K562 (cell line): ENCODE results near the gene CDCP1. TPM values are rescaled to one million over a fixed set of nuclear protein-coding genes. Genes with fewer than 3 reads are reported as not detected.

Source experiments
- CGGBP1 ChIP-seq: fragments of 250-450 bp; sonication (Bioruptor Pico); IDR thresholded peaks from 2 replicates; pipeline ENCODE4 v1.9.0; 2021; ENCODE audit warnings: mild to moderate bottlenecking
- CHD1 ChIP-seq: fragments of 200-600 bp; sonication (generic); IDR thresholded peaks from one replicate; pipeline ENCODE4 v1.6.1; 2012; ENCODE audit warnings: mild to moderate bottlenecking, moderate library complexity, low read length, inconsistent platforms
- CHD2 ChIP-seq: IDR thresholded peaks from 2 replicates; pipeline ENCODE4 v1.6.1; 2011; ENCODE audit warnings: low read depth, low read length
- E2F4 ChIP-seq: sonication (generic); formaldehyde crosslinking; IDR thresholded peaks from 2 replicates; pipeline ENCODE4 v1.8.0; 2022; ENCODE audit warnings: mild to moderate bottlenecking, low read depth, missing genetic modification reagents
- E2F6 ChIP-seq, 2 experiments: IDR thresholded peaks; 2 replicates each; pipeline ENCODE4 v1.6.1; 2011; ENCODE audit warnings: borderline replicate concordance in 1 of 2, control low read depth in 1 of 2, low read depth in 1 of 2, low read length in 1 of 2, mild to moderate bottlenecking in 1 of 2, mixed read lengths in 1 of 2, moderate library complexity in 1 of 2; ENCODE audit not compliant: insufficient read depth in 1 of 2, insufficient read length in 1 of 2, poor library complexity in 1 of 2, severe bottlenecking in 1 of 2; ENCODE audit errors: extremely low read depth in 1 of 2
- HIVEP1 ChIP-seq: fragments of 250-450 bp; sonication (Bioruptor Pico); IDR thresholded peaks from 2 replicates; pipeline ENCODE4 v1.4.0; 2020; ENCODE audit warnings: mild to moderate bottlenecking
- HMG20A ChIP-seq: fragments of 450-650 bp; formaldehyde crosslinking; conservative IDR thresholded peaks from 2 replicates; pipeline ENCODE4 v1.4.0; 2020; ENCODE audit warnings: mild to moderate bottlenecking, mixed read lengths
- HMGN3 ChIP-seq: IDR thresholded peaks from 2 replicates; pipeline ENCODE4 v1.6.1; 2011; ENCODE audit warnings: borderline replicate concordance, low read depth, mild to moderate bottlenecking, mixed read lengths, low read length; ENCODE audit not compliant: insufficient read length; ENCODE audit errors: extremely low read depth
- NFE2L1 ChIP-seq: fragments of 450-650 bp; IDR thresholded peaks from 2 replicates; pipeline ENCODE4 v1.6.1; 2016; ENCODE audit warnings: missing genetic modification characterization, low read depth, mild to moderate bottlenecking, missing compliant biosample characterization, moderate library complexity, borderline replicate concordance
- PHF8 ChIP-seq: fragments of 200-600 bp; sonication (generic); IDR thresholded peaks from 2 replicates; pipeline ENCODE4 v1.6.1; 2012; ENCODE audit warnings: mixed run types, mild to moderate bottlenecking, inconsistent platforms, low read length, moderate library complexity, borderline replicate concordance
- POLR3G ChIP-seq: IDR thresholded peaks from 2 replicates; pipeline ENCODE4 v1.6.1; 2011; ENCODE audit not compliant: insufficient read length, insufficient replicate concordance; ENCODE audit errors: extremely low read depth
- RBM39 ChIP-seq: fragments of 200-400 bp; formaldehyde crosslinking; optimal IDR thresholded peaks from 2 replicates; pipeline ENCODE3; 2018; ENCODE audit warnings: low read depth, low read length
- TAF15 ChIP-seq: fragments of 200-400 bp; formaldehyde crosslinking; IDR thresholded peaks from 2 replicates; pipeline ENCODE4 v1.6.1; 2017; ENCODE audit warnings: mild to moderate bottlenecking, low read depth, low read length, moderate library complexity
- ZNF121 ChIP-seq: sonication (generic); formaldehyde crosslinking; conservative IDR thresholded peaks from 2 replicates; pipeline ENCODE4 v1.8.0; 2022; ENCODE audit warnings: missing genetic modification reagents
- ZNF318 ChIP-seq, 2 experiments: fragments of 450-650 bp; IDR thresholded peaks; 2 replicates each; pipeline ENCODE4 v1.6.1; 2016; ENCODE audit warnings: mild to moderate bottlenecking in 2 of 2, borderline replicate concordance in 1 of 2, low read depth in 1 of 2, moderate library complexity in 1 of 2
- polyA plus RNA-seq, 8 experiments: library from polyadenylated mRNA; depleted of rRNA in 4 of 8; stranded (reverse) in 5 of 8; unstranded in 3 of 8; fragments of >200 nt; fragmentation: Nextera tagmentation in 2 of 8; fragmentation: Illumina TruSeq in 1 of 8; extraction: Ambion mirVana in 2 of 8; extraction: Trizol in 1 of 8; gene quantifications; 2 replicates each; pipeline versions ENCODE4 v1.2.1 to v1.2.3, GENCODE V29; 2011 to 2014; ENCODE audit warnings: inconsistent platforms in 1 of 8, missing spikeins in 1 of 8
- total RNA-seq, 7 experiments: library from RNA; depleted of rRNA in 6 of 7; stranded (reverse); fragments of >200 nt in 6 of 7; fragmentation: Illumina TruSeq in 2 of 7; extraction: Trizol in 2 of 7; gene quantifications; 2 replicates each; pipeline versions ENCODE4 v1.2.1 to v1.2.3, GENCODE V29; 2011 to 2021; ENCODE audit warnings: low replicate concordance in 1 of 7

CDCP1 gene
- total and polyA plus RNA-seq, 9 of the 15 experiments (the other 6 are each of a cell fraction or from before 2014, with no cell fraction given) = 3.9 to 16.4 (median 5.2) TPM

- TF ChIP-seq ZNF318 (IDR thresholded peaks at IDR 0.05; ENCODE audit: borderline replicate concordance in 1 of 2, low read depth in 1 of 2) = no peak; a peak in 1 of 4 replicates
- no peak for TF ChIP-seq TAF15
- no peak for TF ChIP-seq PHF8
- TF ChIP-seq CHD1 = no peak
- no peak for TF ChIP-seq HIVEP1 (CRISPR knock-in tag)
- no peak for TF ChIP-seq HMGN3
- TF ChIP-seq E2F6 (IDR thresholded peaks at IDR 0.05; ENCODE audit: borderline replicate concordance in 1 of 2, extremely low read depth in 1 of 2, insufficient read depth in 1 of 2, insufficient read length in 1 of 2, low read depth in 1 of 2, low read length in 1 of 2, poor library complexity in 1 of 2, severe bottlenecking in 1 of 2) = no peak
- no peak for TF ChIP-seq CGGBP1 (CRISPR knock-in tag)
- no peak for TF ChIP-seq HMG20A (CRISPR knock-in tag)
- no peak for TF ChIP-seq POLR3G
- no peak for TF ChIP-seq RBM39
- TF ChIP-seq CHD2 = no peak
- TF ChIP-seq NFE2L1 = no peak
- TF ChIP-seq E2F4 (CRISPR knock-in tag) = no peak
- TF ChIP-seq ZNF121 (CRISPR knock-in tag) = no peak
Measured at GRCh38 chr3:45065373-45065720, 80.8 kb downstream of the CDCP1 start (continued).
